ENCODE data around the gene TMEM273.

TMEM273 gene

DNA sequence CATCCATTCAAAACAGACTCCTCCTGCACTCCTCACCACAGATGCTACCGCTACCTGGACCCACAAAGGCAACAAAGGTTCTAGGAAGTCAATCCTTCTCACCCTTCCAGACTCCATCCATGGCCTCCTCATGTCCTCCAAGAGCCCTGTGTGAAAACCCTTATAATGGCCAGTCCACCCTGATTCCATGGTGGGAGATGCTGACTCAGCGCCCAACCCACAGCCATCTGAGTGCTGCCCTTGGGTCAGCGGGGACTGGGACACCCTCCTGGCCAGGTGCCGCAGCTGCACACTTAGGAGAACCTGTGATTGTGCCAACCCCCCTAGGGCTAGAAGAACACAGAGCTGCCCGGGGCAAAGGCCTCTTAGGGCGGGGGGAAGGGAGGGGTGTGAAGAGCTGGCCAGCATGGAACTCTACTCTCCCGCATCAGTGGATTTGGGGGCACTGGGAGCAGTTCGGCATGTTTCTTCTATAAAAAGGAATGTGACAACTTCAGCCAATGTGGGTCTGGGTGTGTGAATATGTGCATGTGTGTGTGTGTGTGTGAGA, 25.4 kb downstream of the TMEM273 start:
- no peak for DNase-seq (ENCODE audit: low read depth)

DNA sequence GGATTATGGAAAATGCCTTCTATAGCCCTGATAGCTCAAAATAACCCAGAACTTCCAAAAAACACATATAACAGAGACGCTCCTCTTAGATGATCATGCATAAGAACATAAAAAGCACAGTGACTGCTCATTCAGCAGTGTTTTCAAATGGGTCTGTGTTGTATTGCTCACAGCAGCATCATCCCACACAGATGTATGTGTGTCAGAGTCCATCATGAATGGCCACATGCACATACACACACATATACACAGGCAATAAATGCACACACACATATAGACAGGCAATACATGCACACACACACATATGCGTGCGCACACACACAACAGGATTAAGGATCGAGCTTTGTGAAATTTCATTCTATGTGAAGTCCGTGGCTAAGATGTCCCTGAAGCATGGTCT, 26.1 kb downstream of the TMEM273 start:
- DNase-seq (ENCODE audit: low read depth): no peak

DNA sequence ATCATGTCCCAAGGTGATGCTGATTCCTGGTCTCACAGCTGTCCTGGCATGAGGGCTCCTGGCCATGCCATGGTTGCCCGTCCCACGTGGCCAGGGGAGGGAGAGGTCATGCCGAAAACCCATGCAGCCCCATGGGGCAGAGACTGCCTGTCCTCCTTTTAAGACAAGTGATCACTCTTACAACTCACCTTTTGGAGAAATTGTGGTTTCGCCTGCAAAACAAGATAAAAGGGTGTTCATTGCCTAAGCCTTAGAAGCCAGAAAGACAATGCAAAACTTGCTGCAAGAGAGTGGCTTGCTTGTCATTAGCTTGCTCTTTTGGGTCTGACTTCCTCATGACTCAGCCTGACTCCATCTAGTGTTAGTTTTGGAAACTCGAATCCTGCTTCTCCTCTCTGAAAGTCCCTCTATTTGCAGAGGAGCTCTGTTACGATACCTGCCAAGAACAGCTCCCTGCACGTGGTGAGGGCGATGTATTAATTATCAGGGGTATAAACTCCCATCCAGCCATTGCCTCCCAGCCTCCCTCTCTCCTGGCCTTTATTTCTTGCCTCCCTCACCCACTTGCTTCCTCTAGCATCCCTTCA, 26.7 kb downstream of the TMEM273 start:
- DNase-seq (ENCODE audit: low read depth): peak; percentile 72

DNA sequence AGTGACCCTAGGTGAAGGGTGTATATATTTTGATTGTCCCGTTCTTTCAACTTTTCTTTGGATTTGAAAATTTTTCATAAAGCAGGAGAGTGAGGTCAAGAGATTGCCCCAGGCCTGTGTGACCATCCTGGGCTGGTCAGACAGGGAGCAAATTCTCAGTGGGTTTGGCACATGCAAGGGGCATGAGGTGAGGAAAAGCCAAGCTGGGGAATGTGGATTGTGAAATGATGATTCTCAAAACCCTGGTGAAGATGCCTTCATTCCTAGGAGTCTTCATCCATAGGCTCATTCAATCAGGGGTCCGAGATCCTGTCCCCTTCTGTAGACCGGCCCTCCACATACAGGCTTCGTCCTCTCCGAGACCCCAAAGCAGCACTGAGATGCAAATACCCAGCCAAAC, 27.4 kb downstream of the TMEM273 start:
- DNase-seq (ENCODE audit: low read depth): no peak

DNA sequence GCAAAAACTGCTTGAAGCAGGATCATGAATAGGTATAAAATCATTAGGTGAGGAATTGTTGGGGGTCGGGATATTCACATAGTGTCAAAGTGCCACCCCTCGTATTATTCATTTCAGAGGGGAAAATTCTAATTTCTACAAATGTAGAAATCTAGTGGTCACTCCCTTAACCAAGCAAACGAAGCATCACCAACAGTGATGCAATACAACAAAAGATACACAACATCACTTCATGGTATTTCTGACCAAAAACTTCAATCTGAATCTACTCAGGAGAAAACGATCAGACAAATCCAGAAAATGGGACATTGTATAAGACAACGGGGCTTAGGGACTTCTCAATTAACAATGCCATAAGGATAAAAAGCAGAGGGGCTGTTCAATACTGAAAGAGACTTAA, 28.1 kb downstream of the TMEM273 start:
- no peak for DNase-seq (ENCODE audit: low read depth)

DNA sequence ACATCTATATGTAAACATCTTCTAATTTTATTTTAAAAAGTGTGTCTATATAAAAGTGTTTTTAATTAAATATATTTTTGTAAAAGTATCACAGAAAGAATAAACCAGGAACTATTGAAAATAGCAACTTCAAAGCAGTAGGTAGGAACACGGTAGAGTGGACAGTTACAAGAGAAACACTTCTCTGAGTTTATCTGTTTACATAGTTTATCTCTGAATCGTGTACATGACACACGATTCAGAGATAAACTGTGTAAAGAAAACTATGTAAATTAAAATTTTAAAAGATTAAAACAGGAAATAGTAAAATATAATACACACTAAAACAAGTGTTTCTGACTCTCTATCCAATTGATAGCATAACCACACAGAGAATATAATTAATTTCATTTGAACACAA, 29.3 kb downstream of the TMEM273 start:
- DNase-seq (ENCODE audit: low read depth): no peak

DNA sequence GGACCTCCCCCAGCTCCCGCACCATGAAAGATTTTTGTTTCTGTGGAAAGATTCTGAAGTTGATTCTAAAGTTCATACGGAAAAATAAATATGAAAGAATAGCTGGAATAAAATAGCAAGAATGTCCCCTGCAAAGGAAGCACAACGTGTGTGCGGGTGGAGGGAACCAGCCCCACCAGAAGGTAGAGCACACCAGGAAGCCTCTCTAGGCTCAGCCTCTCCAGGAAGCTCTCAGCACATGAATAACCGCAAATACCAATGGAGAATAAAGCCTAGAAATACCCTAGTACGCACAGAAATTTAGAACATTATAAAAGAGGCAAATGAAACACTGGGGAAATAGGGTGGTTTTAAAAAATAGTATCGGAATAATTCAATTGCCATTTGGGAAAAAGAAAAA, 29.8 kb downstream of the TMEM273 start:
- no peak for DNase-seq (ENCODE audit: low read depth)

DNA sequence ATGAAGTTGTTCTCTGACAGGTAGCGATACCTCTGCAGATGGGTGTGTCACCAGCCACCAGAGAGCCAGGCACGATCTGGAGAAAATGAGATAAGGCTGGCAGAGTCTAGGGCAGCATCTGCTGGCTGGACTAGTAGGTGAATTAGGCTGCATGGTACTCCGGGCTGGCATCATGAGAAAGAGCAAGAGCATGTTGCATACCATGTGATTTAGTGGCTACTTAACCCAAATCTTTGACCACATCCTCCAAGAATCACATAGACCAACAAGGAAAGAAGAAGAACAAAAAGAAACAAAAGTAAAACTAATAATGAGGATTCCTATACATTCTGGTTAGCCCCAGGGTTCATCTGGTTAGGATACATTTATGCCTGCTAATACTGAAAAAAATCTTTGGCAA, 31.0 kb downstream of the TMEM273 start:
- DNase-seq (ENCODE audit: low read depth): no peak

DNA sequence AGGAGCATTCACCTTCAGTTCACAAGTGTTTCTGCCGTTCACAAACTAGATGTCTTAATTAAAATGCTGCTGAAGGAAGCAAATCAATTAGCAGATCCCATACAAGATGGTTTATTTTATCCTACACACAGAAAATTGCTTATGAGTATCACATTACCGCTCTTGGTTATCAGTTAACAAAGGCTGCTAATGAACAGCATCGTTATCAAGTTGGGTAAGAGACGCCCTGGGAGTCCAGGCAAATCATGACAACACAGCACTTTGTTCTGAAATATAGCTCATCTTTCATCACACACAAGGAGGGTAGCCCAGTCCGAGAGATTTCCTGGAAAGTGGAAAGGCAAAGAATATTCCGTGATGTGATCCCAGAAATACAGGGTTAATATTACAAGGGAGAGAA, 33.5 kb downstream of the TMEM273 start:
- no peak for DNase-seq (ENCODE audit: low read depth)

DNA sequence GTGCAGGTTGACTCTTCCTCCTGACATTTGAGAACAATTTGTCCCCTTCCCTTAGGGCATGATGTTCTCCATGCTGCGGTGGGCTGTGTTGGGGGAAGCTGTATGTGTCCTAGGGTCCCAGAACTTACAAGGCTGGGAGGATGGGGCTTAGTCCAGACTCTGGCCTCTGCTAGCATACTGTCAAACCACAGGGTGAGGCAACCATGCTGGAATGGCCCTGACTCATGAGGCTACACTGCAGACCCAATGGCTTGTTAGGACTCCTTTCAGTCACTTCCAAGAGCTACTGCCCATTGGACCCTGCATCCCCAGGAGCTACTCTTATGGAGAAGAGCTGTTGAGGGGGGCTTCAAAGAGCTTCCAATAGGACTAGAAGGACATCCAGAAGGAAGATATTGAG, 34.2 kb downstream of the TMEM273 start:
- peak; percentile 79 for DNase-seq (ENCODE audit: low read depth)

DNA sequence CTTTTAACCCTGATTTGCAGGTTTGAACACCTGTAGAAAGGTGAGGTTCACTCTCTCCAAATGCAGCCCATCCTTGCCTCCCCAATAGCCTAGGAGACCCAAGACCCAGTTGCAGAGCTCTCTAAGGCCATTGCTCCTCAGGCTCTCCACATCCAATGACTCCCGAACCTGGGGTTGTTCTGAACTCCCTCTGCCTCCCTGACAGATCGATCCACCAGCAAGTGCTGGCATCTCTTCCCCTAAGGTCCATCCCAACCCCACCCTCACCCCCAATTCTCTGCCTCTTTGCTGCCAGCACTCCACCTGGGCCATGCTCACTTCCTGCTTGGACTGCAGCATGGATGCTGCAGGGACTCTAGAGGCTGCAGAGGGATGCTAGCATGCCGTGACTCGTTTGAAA, 35.1 kb downstream of the TMEM273 start:
- no peak for DNase-seq (ENCODE audit: low read depth)

DNA sequence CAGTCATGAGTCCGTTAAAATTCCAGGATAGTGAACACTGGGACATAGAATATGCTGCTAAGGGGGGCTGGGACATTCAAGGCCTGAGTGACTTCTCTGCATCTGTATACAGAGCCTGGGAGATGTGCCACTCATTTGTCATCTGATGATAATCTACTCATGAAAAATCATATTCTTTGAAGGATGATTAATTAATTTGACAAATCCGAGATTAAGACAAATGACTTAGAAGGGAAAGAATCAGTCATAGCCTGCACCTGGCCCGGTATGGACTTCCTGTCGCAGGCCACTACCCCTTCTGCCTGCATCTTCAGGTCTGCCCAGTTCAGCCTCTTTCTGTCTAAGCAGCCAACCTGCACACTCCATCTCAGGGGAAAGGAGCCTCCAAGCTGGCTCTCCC, 35.5 kb downstream of the TMEM273 start:
- DNase-seq (ENCODE audit: low read depth): no peak

DNA sequence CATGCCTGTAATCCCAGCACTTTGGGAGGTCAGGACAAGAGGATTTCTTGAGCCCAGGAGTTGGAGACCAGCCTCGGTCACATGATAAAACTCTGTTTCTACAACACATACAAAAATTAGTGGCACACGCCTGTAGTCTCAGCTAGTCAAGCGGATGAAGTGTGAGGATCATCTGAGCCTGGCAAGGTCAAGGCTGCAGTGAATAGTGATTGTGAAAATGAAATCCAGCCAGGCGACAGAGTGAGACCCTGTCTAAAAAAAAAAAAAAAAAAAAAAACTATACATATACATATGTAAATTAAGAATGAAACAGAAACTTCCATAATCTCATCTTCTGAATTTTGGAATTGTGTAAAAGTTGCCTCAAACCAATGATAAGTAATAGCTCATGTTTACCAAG, 36.2 kb downstream of the TMEM273 start:
- DNase-seq (ENCODE audit: low read depth): no peak

DNA sequence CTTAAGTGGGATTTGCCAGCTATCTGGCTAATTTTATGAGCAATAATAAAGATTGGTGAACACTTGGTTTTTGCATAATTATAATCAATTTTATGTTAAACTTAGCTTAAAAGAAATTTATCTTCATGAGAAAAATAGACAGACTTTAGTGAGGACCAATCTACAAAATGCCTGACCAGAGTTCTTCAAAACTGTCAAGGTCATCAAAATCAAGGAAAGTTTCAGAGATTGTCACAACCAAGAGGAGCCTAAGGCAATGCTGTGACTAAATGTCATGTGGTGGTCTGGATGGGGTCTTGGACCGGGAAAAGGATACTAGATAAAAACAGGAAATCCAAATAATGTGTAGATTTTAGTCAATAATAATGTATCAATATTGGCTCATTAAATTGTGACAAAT, 36.7 kb downstream of the TMEM273 start:
- DNase-seq (ENCODE audit: low read depth): no peak

DNA sequence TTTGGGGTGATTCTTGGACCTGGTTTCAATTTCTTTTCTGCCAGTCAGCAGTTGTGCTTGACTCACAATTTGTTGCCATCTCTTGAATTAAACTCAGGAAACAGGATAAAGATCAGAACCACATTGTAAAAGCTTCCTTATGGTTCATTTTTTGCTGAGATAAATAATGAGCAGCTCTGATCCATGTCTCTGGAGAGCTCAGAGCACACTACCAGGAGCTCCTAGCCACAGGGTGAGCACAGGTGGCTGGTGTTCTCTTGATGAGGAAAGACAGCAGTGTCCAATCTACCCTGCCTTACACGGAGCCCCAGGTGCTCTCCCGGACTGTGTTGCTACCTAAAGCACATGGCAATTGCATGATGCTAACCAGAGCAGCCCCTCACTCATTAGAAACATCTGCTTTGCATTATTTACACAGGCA, 37.2 kb downstream of the TMEM273 start:
- peak; percentile 29 for DNase-seq (ENCODE audit: low read depth)

DNA sequence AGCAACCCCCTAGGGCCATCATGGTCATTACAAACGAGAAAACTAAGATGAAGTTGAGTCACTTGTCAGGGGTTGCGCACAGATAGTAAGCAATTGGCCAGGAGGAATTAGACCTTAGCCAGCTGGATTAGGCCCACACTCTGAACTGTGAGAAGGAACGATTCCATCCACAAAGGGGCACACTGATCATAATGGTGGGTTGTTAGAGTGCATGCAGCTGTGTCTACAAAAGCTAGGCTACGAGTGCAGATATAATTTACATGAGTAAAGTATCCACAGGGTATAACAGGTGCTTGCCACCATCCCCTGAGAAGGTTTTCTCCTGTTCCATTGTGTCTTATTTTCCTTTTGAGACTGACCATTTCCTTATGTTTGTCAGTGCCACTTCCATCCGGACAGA, 37.8 kb downstream of the TMEM273 start:
- no peak for DNase-seq (ENCODE audit: low read depth)

DNA sequence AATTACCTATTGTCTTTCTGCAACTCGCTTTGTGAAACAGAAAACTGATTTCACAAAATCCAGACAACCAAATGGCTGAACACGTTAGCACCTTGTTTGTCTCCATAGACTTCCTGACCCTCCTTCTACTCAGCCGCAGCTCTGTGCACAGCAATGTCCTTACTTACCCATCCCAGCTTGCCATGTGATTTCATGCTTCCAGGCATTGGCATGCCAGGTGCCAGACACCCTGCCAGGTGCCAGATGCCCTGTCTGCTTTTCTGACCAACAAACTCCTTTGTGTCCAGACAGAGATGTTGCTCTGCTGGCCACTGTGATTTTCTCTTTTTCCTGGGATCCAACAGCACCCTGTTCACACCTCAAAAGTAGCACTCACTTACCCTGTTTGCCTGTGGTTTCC, 38.3 kb downstream of the TMEM273 start:
- no peak for DNase-seq (ENCODE audit: low read depth)

DNA sequence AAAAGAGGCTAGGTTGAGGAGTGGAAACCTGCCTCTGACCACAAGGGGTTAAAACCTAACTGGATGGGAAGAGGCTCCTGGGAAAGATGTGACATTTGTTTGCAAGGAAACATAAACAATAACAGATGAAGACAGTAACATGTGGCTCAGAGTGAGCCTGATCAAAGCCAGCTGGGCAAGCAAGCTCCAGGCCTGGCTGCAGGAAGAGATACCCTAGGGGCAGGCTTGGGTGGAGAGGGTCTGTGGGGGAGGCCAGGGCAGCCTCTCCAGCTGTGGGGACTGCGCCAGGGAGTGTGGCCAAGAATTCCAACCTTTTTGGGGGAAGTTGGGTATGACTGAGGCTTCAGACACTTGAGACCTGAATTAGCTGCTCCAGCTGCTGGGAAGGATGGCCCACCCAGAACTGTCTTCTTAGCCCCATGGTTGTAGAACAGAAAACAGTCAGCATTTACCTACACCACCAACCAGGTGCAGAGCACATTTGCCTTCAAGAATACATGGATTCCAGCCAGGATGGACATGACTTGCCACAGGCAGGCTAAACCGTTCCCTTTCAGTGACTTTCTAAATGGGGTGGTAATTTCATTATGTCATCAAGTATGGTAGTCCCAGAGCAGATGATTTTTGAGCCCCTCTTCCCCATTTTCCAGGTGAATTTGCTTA, 44.0 kb downstream of the TMEM273 start:
- DNase-seq (ENCODE audit: low read depth): peak; percentile 76

DNA sequence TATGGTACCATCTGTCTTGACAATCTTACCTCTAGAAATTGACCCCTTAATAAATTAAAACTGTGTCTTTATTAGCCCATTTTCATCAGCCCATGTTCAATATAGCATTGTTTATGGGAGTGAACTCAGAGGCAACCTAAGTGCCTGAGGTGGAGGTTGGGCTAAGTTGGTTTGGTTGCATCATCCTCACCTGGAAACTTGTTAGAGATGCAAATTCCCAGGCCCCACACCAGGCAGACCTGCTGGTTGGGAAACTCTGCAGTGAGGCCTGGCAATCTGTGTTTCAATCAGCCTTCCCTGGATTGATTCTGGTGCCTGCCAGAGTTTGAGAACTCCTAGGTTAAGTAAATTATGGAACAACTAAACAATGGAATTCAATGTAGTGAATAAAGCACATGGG, 44.9 kb downstream of the TMEM273 start:
- no peak for DNase-seq (ENCODE audit: low read depth)

DNA sequence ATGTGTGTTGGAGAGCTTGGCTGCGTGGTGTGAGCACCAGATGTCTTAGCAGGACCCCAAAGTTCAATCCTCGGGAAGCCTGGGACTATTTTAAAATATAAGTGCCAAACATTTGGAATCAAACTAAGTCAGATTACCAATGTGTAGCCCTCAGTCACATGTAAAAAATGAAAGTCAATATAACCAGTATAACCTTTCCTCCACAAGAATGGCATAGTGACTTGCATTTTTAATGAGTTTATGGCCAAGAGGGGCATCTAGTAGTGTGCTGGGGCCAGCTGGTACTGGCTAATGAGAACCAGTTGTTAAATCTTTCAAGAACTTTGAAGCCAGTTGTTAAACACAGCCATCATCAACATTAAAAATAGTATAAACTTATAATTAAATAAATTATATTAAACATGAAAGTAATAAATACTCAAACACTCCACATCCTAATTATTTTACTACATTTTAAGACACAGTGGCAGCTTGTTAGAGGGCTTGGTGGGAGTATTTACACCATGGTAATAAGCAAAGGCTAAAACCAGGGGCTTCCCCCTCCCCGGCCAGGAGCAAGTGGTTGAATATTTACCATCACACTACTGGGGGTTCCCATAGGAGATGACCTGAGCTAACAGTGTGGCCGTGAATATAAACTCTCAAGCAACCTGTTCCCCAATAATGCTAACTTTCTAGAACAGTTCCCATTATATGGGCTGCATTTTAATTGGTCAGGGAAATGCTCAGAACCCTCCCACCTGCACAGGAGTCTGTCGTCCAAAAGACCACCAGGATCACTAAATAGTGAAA, 46.5 kb downstream of the TMEM273 start:
- DNase-seq (ENCODE audit: low read depth): no peak

DNA sequence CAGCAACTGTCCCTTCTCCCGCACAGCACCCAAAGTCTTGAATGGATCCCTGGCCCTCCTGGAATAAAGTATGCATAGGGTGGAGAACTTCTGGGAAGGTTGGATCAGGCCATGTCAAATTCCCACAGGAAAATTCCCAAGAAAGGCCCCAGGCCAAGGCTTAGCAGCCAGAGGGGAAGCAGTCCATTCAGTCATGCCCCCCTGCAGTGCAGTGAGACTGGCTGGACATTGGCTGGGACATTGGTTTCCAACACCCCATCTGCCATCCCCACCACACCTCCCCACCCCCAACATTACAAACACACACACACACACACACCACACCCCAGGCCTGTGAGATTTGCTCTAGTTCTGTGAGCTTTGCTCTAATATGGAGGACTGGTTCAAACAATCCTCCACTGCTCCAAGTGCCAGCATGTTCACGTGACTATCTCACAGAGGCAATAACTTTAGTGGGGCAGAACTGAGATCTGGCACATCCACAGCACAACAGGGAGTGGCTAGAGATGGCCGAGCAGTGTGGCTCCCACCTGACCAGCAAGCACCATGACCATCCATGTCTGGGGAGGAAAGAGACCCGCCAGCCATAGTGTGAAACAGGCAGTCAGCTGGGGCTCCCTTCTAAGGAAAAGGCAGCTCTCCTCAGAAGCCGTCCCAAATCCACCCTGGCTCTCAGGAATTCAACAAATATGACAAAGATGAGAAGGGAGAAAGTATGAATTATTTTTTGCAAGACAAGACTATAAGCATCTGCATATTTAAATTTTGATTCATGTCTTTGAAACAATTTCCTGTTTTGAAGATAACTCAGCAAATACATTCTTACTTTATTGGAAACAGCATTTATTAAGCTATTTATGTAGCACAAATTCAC, 47.6 kb downstream of the TMEM273 start:
- DNase-seq (ENCODE audit: low read depth): peak; percentile 81

DNA sequence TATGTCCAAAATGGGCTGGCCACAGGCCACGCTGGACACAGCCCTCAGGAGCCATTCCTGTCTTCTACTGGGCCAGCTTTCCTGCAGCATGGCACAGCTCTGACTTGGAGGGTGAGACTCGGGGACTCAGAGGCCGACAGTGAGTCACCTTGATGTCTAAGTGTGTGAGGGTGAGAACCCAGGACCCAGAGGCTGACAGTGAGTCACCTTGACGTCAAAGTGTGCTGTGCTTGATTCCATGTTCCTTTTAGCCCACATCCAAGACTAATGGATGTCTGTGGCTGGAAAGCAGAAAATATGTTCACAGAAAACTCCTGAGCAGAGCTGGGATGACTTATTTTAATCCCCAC, 48.4 kb downstream of the TMEM273 start:
- peak; percentile 98 for DNase-seq (ENCODE audit: low read depth)
